Left lobe of liver (tissue), 2 donors: ENCODE data around the gene IFT122. TPM values are rescaled to one million over a fixed set of nuclear protein-coding genes. Genes with fewer than 3 reads are reported as not detected.
"Not testable (repeated sequence)": the region's sequence is repeated elsewhere in the genome, so short reads cannot be mapped to it uniquely, and the experiment has no call there.

Source experiments
- ATAC-seq: fragments of 200-7000 bp; cut with Tn5 transposase; one replicate; pipeline ENCODE4 v1.9.1; 2020; ENCODE audit warnings: mild to moderate bottlenecking, moderate library complexity
- DNase-seq: peaks from one replicate; pipeline ENCODE4 v3.0.0-alpha.2; 2020; ENCODE audit warnings: low spot score
- total RNA-seq: library from RNA; stranded (reverse); gene quantifications from one replicate; pipeline ENCODE4 v1.2.1, GENCODE V29; 2021
- donor health status: DM: no; HTN: no; CAD: no; lungs with moderate emphysema.
- donor health status: DM: no; HTN: yes; CAD: no.

The IFT122 gene
- total RNA-seq, 1 donor from 2014 or later = 11.0 TPM

DNA sequence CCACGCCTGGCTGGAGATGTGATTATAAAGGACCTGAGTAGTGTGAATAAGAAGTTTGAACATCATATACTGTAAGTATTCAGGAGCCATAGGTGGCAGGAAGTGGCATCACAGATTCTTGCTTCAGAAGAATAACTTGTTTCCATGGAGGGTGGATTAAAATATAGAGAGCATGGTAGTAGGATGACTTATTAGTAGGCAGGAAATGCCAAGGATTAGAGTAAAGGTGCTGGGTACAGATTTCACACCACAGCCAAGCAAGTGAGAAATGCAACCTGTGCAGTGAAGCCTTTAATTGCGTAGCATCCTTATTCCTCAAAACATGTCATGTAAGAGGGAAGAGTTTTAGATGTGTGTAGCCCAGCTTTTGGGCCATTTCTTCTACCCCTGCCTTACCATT lies 30.8 kb downstream of the IFT122 start:
- no peak for ATAC-seq
- no peak for DNase-seq

DNA sequence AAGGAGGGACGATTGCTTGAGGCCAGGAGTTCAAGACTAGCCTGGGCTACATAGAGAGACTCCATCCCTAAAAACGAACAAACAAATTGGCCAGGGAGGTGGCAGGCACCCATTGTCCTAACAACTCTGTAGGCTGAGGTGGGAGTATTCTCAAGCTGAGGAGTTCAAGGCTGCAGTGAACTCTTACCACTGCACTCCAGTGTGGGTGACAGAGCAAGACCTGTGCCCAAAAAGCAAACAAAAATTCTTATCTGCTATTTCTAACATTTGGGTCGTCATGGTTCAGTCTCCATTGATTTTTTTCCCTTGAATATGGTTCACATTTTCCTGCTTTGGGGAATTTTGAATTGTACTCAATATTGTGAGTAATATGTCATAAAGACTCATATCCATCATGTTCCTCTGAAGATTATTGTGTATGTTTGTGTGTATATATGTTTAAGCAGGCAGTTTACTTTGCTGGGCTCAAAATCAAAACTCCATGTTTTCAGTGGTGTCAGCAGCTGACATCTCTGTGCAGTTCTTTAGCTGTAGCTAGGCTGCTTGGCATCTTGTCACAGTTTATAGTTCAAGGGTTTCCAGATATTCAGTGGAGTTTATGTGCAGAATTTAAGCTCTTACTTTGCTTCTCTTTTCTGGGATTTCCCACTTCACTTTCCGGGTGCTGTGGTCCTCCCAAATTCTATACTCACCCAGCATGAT lies 33.2 kb downstream of the IFT122 start:
- ATAC-seq (peak; percentile 80), DNase-seq (no peak)

DNA sequence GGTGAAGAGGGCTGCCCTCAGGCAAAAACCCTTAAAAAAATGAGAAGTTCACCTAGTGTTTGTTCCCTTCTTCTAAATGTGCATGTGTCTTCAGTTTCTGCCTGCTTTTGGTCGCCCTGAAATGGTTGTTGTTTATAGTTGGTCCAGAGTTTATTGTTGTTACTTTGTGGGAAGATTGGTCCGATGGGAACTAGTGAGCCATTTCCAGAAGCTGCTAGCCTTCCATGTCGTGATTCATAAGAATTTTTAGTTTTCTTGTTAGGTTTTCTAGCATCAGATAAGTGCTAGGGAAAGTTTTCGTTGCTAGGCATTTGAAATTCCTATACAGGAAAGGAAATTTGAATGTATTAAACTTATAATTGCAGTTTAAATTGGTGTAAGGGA lies 33.7 kb downstream of the IFT122 start:
- ATAC-seq = peak; percentile 12
- no peak for DNase-seq

DNA sequence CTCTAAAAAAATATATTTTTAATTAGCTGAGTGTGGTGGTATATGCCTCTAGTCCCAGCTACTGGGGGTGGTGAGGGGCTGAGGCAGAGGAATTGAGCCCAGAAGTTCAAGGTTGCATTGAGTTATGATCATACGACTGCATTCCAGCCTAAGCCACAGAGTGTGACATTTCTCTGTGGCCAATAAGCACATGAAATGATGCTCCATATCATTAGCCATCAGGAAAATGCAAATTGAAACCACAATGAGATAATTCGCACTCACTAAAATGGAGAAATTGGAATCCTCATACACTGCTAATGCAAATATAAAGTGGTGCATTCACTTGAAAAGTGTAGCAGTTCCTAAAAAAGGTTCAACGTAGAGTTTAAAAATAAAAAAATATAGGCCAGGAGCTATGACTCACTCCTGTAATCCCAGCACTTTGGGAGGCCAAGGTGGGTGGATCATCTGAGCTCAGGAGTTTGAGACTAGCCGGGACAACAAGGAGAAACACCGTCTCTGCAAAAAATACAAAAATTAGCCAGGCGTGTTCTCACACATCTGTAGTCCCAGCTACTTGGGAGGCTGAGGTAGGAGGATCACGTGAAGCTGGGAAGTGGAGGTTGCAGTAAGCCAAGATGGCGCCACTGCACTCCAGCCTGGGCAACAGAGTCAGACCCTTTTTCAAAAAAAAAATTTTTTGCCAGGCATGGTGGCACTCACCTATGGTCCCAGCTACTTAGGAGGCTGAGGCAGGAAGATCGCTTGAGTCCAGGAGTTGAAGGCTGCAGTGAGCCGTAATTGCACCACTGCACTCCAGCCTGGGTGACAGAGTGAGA lies 35.2 kb downstream of the IFT122 start:
- ATAC-seq = no peak

DNA sequence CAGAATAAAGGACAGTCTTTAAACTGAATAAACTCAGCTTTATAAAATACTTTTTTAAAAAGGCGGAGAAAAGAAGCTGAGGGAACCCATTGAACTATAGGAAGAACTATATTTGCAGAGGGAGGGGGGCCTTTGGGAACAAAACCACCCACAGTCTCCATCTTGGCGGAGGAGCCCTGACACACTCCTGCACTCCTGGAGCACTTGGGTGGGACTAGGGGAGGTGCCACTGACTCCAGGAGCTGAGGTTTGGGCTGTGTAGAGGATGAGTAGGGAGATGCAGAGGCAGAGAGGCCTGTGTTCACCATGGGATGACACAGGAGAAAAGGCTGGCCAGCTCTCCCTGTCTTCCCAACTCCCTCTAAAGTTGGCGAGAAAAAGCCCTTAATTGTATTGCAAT lies 35.8 kb downstream of the IFT122 start:
- ATAC-seq = no peak
- DNase-seq = no peak

More for the DNA sequence above, 35.2 kb downstream of the IFT122 start:
- no peak for DNase-seq

DNA sequence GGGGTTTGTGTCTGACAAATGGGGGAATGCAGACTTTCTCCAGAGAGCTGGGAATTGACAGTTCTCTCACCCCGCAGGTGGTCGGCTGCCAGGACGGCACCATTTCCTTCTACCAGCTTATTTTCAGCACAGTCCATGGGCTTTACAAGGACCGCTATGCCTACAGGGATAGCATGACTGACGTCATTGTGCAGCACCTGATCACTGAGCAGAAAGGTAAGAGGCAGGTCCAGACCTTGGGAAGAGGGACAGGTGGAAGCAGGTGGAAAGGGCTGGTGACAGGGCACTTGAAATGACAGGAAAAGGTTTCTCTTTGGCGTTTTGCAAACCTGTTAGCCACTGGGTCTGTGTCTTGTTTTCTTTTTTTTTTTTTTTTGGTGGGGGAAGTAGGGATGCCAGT lies 36.6 kb downstream of the IFT122 start:
- DNase-seq = no peak
- no peak for ATAC-seq

DNA sequence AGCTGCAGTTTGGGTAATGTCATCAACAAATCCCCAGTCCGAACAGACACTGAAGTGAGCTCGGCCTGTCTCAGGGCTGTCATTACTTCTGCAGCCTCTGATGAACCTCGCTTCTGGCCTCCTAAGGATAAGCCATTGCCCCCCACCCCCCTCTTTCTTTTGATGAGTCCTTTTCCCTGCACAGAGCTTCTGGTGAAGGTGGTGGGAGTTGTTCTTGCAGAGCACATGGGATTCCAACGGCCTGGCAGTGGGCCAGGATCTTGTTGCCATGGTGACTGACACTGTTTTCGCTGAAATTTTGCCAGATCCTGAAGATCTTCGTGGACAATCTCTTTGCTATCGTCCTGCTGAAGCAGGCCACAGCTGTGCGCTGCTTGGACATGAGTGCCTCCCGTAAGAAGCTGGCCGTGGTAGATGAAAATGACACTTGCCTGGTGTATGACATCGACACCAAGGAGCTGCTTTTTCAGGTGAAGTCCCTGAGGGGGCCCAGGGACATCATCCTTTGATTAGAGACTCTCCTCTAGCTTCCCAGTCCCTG lies 41.3 kb downstream of the IFT122 start:
- not testable (repeated sequence) for DNase-seq, ATAC-seq

DNA sequence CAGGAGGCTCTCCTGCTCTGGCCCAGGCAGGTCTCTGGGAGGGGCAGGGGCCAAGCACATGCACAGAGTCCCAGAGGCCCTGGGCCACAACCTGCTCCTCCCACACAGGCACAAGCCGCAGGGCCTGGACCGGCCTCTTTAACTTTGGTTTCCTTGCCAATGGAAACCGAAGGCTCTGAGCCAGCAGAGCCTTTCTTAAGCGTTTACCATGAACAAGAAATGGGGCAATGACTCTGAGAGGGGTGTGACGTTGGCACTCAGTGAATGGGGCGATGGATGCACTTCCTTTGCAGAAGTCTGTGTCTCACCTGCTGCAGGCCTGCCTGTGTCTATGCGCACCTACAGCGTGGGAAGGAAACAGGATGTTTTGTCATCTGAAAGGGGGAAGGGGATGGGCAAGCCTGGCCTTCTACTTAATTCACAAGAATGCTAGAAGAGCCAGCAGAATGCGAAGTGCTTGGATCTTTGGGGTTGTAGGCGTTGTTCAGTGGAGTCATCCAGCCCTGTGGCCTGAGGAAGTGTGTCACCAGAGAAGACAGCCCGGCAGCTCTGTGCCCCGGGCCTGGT lies 41.8 kb downstream of the IFT122 start:
- no peak for DNase-seq

DNA sequence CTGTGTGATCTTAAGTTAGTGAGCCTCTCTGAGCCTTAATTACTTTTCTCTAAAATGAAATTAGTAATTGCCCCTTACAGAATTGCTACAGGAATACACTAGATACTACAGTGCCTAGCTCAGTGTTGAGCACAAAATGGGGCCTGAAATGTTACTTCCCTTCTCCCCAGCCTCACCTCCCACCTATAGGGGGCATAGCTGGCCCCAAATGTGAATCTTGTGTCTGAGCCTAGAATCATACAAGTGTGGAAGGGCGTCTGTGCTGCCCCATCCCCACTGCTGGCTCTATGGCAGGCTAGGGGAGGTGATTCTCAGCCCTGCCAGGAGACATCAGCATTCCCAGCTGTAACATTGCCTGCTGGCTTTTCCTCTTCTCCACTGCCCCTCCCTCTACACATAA lies 42.7 kb downstream of the IFT122 start:
- DNase-seq (no peak), ATAC-seq (no peak)

More for the DNA sequence above, 41.8 kb downstream of the IFT122 start:
- peak; percentile 23 for ATAC-seq

DNA sequence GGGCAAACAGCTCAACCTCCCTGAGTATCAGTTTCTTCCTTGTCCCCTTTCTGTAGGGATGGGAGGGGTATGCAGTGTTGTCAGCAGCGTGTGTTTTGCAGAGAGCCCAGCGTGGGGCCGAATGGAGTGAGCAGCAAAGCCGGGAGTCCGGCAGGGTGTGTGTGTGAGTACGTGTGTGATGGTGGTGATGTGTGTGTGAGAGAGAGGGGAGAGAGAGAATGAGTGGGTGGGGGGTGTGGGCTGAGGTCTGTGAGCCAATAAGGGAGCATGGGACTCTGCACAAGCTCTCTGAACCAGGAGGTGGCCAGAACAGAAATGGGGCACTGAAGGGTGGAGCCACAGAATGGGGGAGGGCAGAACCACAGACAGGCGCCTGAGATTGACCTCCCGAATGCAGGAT lies 43.8 kb downstream of the IFT122 start:
- no peak for DNase-seq
- ATAC-seq = no peak

DNA sequence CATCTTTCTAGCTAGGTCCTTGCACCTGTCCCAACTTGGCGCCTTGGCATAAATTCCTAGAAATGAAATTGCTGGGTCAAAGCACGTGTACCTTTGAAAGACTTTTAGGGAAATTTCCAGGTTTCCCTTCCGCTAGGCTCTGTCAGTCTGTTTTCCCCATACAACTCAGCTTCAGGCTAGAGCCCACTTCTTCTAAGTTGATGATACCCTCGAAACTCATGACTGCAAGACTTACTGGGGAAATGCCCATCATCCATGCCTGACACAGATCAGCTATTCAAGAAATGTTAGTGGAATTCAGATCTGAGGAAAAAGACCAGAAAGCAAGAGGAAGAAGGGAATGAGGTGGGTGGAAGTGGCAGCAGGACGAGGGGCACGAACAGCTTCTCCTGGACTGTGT lies 45.1 kb downstream of the IFT122 start:
- DNase-seq, ATAC-seq: not testable (repeated sequence)

DNA sequence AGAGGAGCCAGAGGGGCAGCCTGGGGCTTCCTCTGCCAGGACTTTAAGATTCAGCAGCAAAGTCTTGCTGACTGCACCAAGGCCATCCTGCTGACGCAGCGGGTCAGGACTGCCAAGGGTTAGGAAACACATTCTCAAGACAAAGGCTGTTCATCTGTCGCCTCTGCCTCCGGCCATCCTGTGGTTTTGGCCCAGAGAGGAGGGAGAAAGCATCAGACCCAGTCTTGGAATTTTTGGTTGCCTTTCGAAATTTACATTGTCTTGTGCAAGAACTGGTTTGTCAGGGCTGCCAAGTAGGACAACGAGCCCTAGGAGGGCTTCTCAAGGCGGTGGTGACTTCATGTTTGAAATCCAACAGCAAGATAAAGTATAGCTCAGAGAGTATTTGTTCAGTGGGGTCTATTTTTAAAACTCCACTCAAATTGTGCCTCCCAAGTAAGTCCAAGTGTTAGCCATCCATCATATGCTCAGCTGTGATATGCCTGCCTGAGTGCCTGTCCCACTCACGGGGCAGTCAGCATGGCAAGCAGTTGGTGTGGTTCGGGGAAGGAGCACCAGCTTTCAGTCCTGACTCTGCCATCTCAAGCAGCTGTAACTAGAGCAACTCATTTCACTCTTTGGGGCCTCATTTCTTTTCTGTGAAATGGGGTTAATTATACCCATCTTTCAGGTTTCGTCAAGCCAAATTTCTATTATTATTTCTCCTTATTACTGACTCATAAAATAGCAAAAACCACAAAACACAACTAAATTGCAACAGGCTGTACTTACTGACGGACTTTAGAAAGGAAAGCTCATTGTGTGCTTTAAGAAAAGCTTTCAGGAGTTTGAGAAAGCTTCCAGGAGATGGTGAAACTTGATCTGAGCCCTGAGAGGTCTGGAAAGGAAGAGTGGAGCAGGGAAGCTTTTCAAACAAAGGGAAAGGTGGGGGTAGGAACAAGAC lies 46.0 kb downstream of the IFT122 start:
- ATAC-seq (peak; percentile 39), DNase-seq (peak; percentile 67)

DNA sequence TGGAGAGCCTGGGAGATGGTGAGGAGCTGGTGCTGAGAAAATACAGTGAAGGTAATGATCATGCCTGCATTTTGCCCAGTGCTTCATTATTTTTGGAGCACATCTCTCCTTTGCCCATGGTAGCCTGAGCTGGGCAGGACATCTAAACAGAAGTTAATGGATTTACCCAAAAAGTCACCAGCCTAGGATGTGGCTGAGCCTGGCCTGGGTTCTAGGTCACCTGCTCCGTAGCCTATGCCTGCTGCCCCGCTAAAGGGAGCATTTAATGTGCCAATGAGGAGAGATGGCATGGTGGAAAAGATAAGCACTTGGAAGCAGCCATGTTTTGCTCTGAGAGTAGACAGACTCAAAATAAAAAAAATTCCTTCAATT lies 46.6 kb downstream of the IFT122 start:
- DNase-seq (no peak), ATAC-seq (no peak)

DNA sequence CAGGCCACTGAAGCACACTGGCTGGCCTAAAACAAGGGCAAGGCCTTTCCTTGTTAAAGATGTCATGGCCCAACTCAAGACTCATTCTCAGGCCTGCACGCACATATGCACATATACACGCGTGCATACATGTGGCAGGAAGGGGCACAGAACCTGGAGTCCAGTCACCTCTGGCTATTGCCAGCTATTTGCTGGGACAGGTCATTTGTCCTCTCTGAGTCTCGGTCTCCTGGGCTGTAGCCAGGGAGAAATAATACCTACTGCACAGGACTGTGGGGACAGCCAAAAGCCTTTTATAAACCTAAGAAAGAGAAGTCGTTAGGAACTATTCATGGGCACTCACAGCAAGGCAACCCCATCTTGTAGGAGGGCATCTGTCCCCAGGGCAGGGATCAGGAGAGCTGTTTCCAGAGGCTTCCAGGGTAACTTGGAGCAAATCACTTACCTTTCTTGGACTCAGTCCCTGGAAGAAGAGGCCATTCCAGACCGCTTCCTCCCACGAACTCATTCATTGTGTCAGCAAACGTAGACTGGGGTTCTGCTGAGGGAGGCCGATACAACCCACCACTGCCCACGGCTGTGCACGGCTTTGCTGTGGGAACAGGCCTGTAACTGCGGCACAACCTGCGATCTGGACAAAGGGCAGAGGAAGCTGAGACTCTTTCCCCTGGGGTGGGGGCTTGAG lies 47.3 kb downstream of the IFT122 start:
- DNase-seq (no peak), ATAC-seq (peak; percentile 29)

DNA sequence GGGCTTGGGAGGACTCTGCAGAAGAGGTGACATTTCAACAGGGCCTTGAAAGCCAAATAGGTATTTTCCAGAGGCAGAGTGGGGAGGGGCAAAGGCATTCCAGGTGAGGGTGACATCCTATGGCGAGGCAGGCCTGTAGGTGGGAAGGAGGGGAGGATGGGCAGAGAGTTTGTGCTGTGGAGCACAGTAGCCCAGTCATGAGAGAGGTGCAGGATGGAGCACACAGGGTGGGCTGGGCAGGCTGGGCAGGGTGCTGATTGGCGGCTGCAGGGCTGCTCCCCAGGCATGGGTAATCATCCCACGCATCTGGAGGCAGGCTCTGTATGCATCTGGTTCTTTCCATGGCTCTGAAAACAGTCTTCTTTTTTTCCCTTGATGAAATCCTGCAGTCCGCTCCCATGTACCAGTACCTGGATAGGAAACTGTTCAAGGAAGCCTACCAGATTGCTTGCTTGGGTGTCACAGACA lies 47.9 kb downstream of the IFT122 start:
- not testable (repeated sequence) for ATAC-seq, DNase-seq

DNA sequence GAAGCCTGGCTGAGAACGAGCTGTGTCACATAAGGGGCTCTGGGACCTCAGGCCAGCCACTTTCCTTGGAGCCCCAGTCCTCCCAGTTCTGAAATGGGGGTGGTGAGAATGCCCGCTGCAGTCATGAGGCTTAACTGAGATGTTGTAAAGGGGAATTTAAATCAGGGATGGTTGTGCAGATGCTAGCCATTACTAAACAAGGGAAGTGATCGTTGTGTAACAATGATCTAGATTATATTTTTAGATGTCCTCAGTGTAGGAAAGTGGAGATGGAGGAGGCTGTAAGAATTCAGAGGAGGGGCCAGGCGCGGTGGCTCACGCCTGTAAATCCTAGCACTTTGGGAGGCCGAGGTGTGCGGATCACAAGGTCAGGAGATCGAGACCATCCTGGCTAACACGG lies 49.2 kb downstream of the IFT122 start:
- DNase-seq, ATAC-seq: not testable (repeated sequence)

DNA sequence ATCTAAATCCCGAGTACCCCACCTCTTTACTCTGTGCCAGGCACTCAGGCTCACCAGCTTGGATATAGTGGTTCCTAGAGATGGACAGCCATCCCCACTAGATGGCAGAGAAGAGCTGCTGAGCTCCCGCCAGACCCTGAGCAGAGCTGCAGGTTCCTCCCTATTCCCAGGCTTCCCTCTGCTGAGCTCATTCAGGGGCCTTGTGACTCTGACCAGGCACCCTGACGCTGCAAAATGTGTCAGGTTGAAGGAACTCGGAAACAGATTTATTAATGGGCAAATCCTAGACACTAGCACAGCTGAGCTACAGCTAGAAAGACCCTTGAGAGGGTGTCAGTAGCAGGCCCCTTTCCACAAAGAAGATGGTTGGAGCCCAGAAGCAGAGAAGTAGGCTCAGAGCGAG lies 50.2 kb downstream of the IFT122 start:
- DNase-seq = peak; percentile 82
- peak; percentile 92 for ATAC-seq

DNA sequence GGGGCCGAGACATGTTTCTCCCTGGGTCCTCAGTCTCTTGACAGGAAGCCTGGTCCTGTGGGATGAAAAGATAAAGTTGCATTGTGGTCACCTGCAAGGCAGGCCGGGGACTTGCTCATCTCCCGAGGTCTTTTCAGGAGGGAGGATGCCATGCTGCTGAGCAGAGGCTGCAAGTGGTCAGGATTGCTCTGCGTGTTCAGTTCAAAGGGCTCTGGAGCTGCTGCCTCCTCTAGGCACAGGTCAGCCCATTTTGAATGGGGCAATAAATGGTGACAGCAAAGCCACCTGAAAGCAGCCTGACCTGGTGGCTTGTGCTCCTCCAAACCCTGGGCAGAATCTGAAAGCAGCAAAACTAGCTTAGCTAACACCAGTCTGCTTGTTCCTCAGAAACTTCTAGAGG lies 51.1 kb downstream of the IFT122 start:
- ATAC-seq (peak; percentile 70), DNase-seq (peak; percentile 58)

DNA sequence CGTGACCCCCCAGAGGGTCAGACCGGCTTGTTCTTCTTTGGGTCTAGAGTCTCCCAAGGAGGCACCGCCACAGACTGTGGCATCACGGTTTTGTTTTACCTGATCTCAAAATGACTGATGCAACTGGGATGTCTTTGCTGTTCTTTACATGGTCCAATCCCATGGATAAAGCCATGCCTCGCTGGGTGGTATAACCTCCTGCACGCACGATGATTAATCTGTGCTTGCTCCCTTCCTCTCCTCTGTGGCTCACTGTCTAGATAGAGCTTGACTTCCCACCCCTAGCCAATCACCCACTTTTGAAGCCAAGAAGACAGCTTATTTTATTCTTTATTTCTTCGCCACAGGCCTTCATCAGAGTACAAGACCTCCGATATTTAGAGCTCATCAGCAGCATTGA lies 51.8 kb downstream of the IFT122 start:
- ATAC-seq (no peak), DNase-seq (no peak)

DNA sequence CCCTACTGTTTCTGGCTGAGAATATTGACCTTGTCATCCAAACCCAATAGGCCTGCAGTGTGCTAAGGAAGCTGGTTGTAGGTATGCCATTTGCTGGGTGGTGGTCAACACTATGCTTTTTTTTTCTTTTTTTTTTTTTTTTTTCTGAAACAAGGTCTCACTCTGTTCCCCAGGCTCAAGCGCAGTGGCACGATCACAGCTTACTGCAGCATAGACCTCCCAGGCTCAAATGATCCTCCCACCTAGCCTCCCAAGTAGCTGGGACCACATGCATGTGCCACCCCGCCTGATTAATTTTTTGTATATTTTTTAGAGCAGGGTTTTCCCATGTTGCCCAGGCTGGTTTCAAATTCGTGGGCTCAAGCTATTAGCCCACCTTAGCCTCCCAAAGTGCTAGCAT lies 52.7 kb downstream of the IFT122 start:
- no peak for ATAC-seq
- no peak for DNase-seq
